NCI-H2227 treated with DMSO at 0.1 percent for 48 hours (cell line): Measurements from ENCODE around the gene CNGB1.
"Not testable (repeated sequence)": the region's sequence is repeated elsewhere in the genome, so short reads cannot be mapped to it uniquely, and the experiment has no call there.

ENCODE experiments used
- DNase-seq: peaks from one replicate; lab custom pipeline; 2025; lab: John Stamatoyannopoulos, UW

Gene CNGB1

GRCh38 chr16:57926041-57926440 is 44.9 kb downstream of the CNGB1 start:
- DNase-seq: no peak

- DNase-seq: no peak
Observed at GRCh38 chr16:57925310-57925709, 45.6 kb downstream of the CNGB1 start.

DNA sequence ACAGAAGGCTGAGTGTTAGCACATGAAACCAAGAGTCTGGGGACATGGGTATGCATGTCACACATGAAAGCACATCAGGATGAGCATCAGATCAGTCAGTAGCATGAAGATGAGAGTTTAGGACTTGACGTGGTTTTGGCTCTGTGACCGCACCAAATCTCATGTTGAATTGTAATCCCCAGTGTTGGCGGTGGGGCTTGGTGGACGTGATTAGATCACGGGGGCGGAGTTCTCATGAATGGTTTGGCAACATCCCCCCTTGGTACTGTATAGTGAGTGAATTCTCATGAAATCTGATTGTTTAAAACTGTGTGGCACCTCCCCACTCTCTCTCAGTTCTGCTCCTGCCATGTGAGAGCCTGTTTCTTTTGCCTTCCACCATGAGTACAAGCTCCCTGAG is 46.4 kb downstream of the CNGB1 start:
- DNase-seq: no peak

GRCh38 chr16:57923841-57924240 is 47.1 kb downstream of the CNGB1 start:
- no peak for DNase-seq

- no peak for DNase-seq
Observed at GRCh38 chr16:57923418-57923817, 47.5 kb downstream of the CNGB1 start.

GRCh38 chr16:57920880-57921229 is 50.1 kb downstream of the CNGB1 start:
- DNase-seq: no peak

DNA sequence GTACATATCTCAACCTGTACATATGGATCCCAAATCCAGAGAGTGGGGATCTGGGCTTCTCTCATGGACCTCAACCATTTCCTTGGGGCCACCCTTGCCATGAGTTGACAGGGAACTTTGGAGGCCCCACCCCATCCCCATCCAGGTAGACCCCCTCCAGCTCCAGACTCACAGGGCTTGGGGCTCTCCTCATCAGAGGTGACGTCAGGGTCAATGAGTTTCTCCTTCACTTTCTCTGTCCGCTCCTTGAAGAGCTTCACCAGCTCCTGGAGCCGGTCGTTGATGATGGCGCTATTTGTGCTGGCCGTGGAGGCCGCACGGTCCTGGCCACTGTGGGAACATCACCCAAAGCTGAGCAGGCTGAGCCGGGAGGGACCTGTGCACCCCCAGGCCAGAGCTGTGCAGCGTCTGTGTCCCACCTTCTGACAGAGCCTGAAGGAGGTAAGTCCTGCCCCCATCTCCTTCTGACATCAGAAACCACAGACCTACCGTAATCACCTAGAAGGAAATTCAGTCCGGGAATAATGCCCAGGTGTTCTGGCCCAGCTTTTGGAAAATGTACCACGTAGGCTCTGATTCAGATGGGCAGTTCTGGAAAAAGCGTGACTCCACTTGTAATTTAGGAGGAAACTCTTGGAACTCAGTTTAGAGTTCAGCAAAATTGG is 50.6 kb downstream of the CNGB1 start:
- no peak for DNase-seq

- DNase-seq: no peak
Observed at GRCh38 chr16:57918994-57919393, 51.9 kb downstream of the CNGB1 start.

GRCh38 chr16:57918444-57918843 is 52.5 kb downstream of the CNGB1 start:
- DNase-seq: no peak

DNA sequence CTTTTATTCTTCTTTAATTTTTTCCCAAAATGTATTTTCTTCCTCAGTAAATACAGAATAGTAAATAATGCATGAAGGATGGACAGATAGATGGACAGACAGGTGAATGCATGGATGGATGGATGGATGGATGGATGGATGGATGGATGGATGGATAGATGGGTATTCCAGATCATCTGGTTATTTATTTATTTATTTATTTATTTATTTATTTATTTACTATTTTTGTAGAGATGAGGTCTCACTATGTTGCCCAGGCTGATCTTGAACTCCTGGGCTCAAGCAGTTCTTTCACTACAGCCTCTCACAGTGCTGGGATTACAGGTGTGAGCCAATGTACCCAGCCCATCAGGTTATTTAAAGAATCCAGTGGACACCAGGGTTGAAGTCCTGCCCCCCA is 53.0 kb downstream of the CNGB1 start:
- DNase-seq: not testable (repeated sequence)

DNA sequence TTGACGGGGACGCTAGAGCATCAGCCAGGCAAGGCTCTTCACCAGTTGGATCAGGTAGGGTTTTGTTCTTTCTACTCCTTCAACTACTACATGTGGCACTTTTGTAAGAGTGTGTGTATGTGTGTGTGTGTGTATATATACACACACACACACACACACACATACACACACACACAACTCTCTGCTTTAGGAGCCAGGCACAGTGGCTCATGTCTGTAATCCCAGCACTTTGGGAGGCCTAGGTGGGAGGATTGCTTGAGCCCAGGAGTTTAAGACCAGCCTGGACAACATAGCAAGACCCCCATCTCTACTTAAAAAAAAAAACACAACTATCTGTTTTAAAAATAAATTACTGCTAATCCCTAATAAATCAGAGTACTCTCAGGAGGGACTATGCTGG is 53.4 kb downstream of the CNGB1 start:
- DNase-seq: not testable (repeated sequence)

DNA sequence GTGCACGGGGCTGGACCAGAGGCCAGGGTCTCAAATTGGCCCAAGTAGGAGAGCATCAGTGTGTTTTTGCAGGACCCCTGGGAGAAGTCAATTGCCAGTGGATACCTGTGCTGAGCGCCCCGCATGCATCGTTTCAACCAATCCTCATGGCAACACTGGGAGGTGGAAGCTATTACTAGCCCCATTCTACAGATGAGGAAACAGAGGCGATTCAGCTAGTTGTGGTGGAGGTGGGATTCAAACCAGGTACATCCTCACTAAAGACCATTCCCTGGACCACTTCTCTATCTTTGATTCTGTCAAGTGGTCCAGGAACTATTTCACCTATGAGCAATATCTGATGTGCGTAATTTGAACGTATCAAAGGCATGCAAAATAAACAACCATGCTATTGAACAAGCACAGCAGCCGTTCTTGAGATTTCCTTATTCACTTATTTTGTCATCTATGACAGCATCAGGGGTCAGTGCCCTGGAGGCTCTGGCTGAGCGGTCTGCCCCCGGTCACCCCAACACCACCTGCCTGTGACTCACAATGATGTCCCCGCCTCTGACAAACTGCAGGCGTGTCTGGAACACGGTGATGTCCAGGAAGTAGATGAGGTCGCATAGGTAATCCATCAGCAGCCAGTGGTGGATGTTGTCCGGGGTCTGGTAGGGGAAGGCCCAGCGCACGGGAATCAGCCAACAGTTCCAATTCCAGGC is 54.0 kb downstream of the CNGB1 start:
- no peak for DNase-seq

GRCh38 chr16:57915811-57916488 is 55.0 kb downstream of the CNGB1 start:
- no peak for DNase-seq

GRCh38 chr16:57915267-57915666 is 55.7 kb downstream of the CNGB1 start:
- DNase-seq: no peak

DNA sequence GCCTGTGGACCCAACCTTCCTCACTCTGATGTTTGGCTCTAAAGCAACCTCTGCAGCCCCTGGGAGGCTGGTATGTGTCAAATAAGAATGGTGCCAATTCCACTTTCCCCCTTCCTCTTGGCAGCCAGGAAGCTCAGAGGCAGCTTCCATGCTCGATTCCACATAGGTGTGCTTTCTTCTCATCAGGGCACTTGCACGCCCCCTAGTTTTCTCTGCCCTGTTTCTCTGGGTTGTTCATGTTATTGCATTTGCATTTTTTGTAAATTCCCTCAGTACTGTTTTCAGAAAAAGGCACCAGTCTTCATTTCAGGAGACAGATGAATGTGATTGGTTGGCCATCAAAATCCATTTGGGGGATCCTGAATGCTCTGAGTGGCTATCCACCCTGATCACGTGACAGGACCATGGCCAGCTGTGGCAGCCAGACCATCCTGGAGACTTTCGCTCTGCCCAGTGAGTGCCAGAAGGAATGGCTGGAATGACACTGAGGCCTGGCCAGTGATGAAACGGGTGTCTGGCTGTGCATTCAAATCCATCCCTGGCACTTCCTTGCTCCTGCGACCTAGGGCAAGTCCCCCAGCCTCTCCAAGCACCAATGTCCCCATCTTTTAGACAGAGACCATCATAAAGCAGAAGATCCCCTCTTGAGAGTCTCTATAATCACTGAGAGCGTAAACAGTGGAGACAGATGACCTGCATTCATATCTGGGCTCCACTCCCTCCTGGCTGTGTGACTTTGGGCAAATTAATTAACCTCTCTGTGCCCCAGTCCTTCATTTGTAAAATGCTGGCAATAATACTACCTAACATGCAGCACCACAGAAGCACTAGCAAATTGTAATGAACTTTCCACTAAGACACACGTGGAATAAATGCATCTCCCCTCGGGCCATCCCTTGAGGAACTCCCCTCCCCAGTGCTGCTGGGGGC is 56.4 kb downstream of the CNGB1 start:
- no peak for DNase-seq

DNA sequence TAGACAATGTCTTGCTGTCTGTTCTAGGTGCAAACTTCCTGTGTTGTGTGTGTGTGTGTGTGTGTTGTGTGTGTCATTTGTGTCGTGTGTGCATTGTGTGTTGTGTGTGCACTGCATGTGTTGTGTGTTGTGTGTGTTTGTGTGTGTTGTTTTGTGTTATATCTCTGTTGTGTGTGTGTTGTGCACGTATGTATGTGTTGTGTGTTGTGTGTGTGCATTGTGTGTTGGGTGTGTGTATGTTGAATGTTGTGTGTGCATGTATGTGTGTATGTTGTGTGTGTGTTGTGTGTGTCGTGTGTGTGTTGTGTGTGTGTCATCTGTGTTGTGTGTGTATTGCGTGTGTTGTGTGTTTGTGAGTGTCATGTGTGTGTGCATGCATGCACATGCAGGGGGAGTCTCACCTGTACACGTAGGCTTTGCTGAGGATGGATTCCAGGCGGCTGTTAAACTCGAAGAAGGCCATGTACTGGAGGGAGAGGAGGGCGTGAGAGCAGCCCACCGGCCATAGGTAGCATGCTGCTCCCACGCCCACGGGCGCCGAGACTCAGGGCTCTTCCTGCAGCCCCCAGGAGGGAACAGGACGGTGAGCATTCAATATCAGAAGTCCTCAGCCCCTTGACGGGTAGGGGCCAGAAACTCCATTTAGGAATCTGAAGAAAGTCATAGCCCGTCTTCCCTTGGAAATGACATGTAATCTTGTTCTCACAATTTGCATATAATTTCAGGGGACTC is 58.2 kb downstream of the CNGB1 start:
- no peak for DNase-seq

DNA sequence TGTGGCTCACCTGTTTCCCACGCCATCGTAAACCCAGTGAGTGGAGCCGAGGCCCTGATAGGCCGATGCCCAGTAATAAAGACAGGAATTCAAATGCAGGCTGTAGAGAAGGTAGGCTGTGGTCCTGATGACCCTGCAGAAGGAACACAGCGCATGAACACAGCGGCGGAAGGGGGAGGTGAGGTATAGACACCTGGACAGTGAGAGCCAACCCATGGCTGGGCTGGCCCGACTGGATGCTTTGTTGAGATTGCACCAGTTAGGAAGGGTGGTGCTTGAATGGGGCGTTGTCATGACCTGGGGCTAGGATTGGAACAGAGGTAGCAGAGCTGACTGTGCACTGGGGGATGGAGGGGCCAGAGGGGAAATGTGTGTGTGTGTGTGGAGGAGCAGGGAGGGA is 59.2 kb downstream of the CNGB1 start:
- DNase-seq: no peak

DNA sequence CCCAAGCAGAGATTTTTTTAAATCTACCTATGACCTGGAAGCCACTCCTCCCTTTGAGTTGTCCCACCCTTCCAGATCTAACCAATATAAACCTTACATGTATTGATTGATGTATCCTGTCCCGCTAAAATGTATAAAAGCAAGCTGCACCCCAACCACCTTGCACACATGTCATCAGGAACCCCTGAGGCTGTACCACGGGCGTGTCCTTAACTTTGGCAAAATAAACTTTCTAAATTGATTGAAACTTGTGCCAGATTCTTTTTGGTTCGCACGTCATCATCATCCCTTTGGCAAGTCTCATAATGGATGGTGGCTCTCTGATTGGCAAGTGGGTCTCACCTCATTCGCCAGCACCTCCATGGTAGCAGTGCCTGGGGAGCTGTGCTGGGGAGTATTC is 60.2 kb downstream of the CNGB1 start:
- DNase-seq: no peak

DNA sequence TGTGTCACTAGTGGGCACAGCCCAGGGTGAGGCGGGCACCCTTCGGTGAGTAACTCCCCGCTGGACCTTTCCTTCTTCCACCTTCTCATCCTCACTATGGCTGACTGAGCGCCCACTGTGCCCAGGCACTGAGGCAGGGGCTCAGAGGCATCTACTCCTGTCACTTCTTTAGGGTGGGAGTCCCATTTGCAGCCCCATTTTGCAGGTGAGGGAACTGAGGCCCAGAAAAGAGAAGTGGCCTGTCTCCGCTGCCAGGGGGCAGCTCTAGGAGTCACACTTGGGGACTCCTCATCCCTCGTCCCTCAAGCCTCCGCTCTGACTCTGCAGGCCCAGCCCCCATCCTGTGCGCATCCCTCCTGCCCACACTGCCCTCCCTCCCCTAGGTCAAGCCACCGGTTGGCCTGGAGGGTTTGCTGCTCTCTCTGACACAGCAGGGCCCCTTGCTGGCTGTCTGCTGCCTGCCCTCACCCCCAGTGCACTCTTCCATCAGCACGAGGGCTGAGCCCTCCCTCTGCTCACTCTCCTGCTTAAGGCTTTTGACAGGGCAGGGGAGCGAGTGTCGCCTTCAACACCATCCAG is 62.4 kb downstream of the CNGB1 start:
- DNase-seq: no peak

DNA sequence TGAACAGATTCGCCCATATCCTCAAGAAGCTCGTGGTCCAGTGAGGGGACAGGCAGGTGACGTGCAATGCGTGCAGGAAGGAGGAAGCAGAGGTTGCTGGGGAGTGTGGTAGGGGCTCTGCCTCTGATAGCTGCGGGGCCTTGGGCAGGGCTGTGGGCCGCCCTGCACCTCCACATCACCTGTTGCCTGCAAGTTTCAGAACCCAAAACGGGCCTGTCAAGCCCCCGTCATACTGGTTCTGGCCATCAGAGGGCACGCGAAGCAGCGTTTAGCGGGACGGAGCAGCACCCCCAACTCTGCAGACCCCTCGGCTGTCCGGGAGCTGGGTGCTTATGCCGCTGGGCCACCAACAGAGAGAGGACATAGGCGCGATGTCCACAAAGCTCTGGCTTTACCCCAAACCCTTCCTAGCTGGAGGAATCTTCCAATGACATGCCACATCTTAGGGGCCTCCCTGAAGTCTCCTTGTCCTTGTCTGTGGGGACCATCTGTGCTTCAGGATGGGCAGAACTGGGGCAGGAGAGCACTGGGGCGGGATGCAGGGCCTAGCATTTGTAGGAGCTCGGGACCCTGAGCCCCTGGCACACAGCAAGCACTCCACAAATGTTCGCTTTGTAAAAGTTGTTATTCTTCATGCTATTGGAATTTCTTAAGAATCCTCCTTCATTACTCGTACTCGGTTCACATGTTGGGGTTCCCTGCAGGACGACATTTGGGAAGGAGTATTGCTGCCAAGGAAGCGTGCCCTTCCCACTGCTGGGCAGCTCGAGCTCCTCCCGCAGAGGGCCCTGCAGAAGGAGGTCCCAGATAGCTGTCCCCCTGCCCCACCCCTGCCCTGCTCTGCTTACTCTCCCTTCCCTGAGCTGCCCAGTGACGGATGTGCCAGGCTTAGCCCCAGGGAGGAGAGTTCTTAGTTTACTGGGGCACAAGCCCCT is 64.3 kb downstream of the CNGB1 start:
- DNase-seq: no peak
